K562 (cell line): ENCODE results near the gene IGDCC3. TPM values are rescaled to one million over a fixed set of nuclear protein-coding genes. Genes with fewer than 3 reads are reported as not detected.

Source experiments
- ATAC-seq: fragments of 200-7000 bp; cut with Tn5 transposase; 3 replicates; pipeline ENCODE4 v1.9.1; 2020; ENCODE audit warnings: moderate library complexity
- BruUV-seq: library from RNA; stranded (reverse); fragments of 400-500 nt; replicated peaks from 2 replicates; lab custom pipeline; 2021; lab: Mats Ljungman, UMichigan
- CTCF ChIA-PET: fragments of 300-600 bp; formaldehyde crosslinking; extraction: SDS; loops from one replicate; lab custom pipeline; 2021; ENCODE audit warnings: low intra/inter-chr PET ratio; lab: Yijun Ruan, JAX
- POLR2A ChIA-PET: fragments of 300-600, 350-650 bp; sonication (Branson Sonifier 250); formaldehyde crosslinking; extraction: SDS; loops from one replicate; lab custom pipeline; 2021; ENCODE audit warnings: antibody characterized with exemption, inconsistent platforms; lab: Yijun Ruan, JAX
- DNase-seq, 4 experiments: peaks; one replicate each; pipeline versions ENCODE4 v3.0.0 to v3.0.0-alpha.2; 2011 to 2018; ENCODE audit warnings: low spot score in 3 of 4, mixed read lengths in 3 of 4; ENCODE audit errors: extremely low read depth in 1 of 4
- FAIRE-seq: peaks from 2 replicates; lab custom pipeline; 2011; peaks lifted over from hg19 to GRCh38; lab: Jason Lieb, UNC
- H2AFZ ChIP-seq: 2 replicates; pipeline ENCODE4 v1.6.0; 2011; ENCODE audit warnings: low read depth, low read length, control low read depth, inconsistent platforms
- H3K27ac ChIP-seq: fragments of 200-600 bp; 3 replicates; pipeline ENCODE4 v1.8.0; 2011; ENCODE audit warnings: low read depth, mild to moderate bottlenecking, control low read depth, inconsistent platforms, low read length, moderate library complexity, mixed read lengths; ENCODE audit errors: extremely low read depth
- H3K27me3 ChIP-seq, 2 experiments: fragments of 300-600 bp in 1 of 2; 2 replicates in 1 of 2; 3 replicates in 1 of 2; pipeline versions ENCODE4 v1.6.0 to v1.8.0; 2011; ENCODE audit warnings: inconsistent platforms in 2 of 2, low read length in 2 of 2, mild to moderate bottlenecking in 1 of 2, mixed read lengths in 1 of 2, moderate library complexity in 1 of 2; ENCODE audit not compliant: control insufficient read depth in 2 of 2, insufficient read depth in 2 of 2
- H3K36me3 ChIP-seq: fragments of 300-600 bp; 3 replicates; pipeline ENCODE4 v1.8.0; 2011; ENCODE audit warnings: mild to moderate bottlenecking, low read length, inconsistent platforms; ENCODE audit not compliant: control insufficient read depth, insufficient read depth
- H3K4me1 ChIP-seq, 2 experiments: fragments of 200-600 bp in 1 of 2; replicated peaks in 1 of 2; 2 replicates in 1 of 2; 3 replicates in 1 of 2; pipeline versions ENCODE4 v1.5.1 to v1.8.0; 2011; ENCODE audit warnings: inconsistent platforms in 2 of 2, low read length in 2 of 2, mild to moderate bottlenecking in 1 of 2, mixed read lengths in 1 of 2, moderate library complexity in 1 of 2; ENCODE audit not compliant: control insufficient read depth in 2 of 2, insufficient read depth in 2 of 2
- H3K4me2 ChIP-seq: 2 replicates; pipeline ENCODE4 v1.6.1; 2011; ENCODE audit warnings: low read length, control low read depth, inconsistent platforms, mixed read lengths; ENCODE audit not compliant: insufficient read depth
- H3K4me3 ChIP-seq: fragments of 200-600 bp; sonication (generic), shearing (Covaris generic); 2 replicates; pipeline ENCODE4 v1.5.1; 2016; ENCODE audit warnings: control low read depth, inconsistent platforms
- H3K79me2 ChIP-seq: fragments of 200-600 bp; 3 replicates; pipeline ENCODE4 v1.8.0; 2011; ENCODE audit warnings: low read length, inconsistent platforms; ENCODE audit not compliant: control insufficient read depth, insufficient read depth
- H3K9ac ChIP-seq, 2 experiments: 2 replicates each; pipeline versions ENCODE4 v1.6.0 to v1.6.1; 2011; ENCODE audit warnings: low read depth in 2 of 2, low read length in 2 of 2, control low read depth in 1 of 2, inconsistent platforms in 1 of 2, mild to moderate bottlenecking in 1 of 2, mixed read lengths in 1 of 2; ENCODE audit not compliant: insufficient read depth in 1 of 2
- H3K9me1 ChIP-seq: one replicate; pipeline ENCODE4 v1.6.0; 2011; ENCODE audit warnings: inconsistent platforms, mild to moderate bottlenecking, low read length, moderate library complexity; ENCODE audit not compliant: control insufficient read depth, insufficient read depth
- H3K9me3 ChIP-seq: replicated peaks from 2 replicates; pipeline ENCODE4 v1.5.1; 2011; ENCODE audit warnings: low read depth, low read length, inconsistent platforms; ENCODE audit not compliant: control insufficient read depth, insufficient read depth
- H4K20me1 ChIP-seq: replicated peaks from 2 replicates; pipeline ENCODE4 v1.6.1; 2011; ENCODE audit warnings: low read length, inconsistent platforms, mixed read lengths; ENCODE audit not compliant: control insufficient read depth, insufficient read depth
- CEBPB ChIP-seq: fragments of 450-650 bp; IDR thresholded peaks from 2 replicates; pipeline ENCODE4 v1.6.1; 2016; ENCODE audit warnings: missing genetic modification characterization, missing compliant biosample characterization
- FIP1L1 ChIP-seq: fragments of 200-400 bp; formaldehyde crosslinking; IDR thresholded peaks from 2 replicates; pipeline ENCODE4 v1.6.1; 2018; ENCODE audit warnings: mild to moderate bottlenecking, low read depth, low read length; ENCODE audit not compliant: poor library complexity, severe bottlenecking
- HSF4 ChIP-seq: fragments of 250-450 bp; sonication (Bioruptor Pico); IDR thresholded peaks from 2 replicates; pipeline ENCODE4 v2.1.2; 2022; ENCODE audit warnings: mild to moderate bottlenecking, moderate library complexity, borderline replicate concordance
- KDM4B ChIP-seq, 2 experiments: fragments of 450-650 bp in 1 of 2; sonication (generic) in 1 of 2; IDR thresholded peaks; 2 replicates each; pipeline ENCODE4 v1.6.1; 2016 to 2017; ENCODE audit warnings: borderline replicate concordance in 2 of 2, antibody characterized with exemption in 1 of 2, low read depth in 1 of 2, mild to moderate bottlenecking in 1 of 2
- RBM25 ChIP-seq: fragments of 200-400 bp; formaldehyde crosslinking; IDR thresholded peaks from 2 replicates; pipeline ENCODE4 v1.6.1; 2018; ENCODE audit warnings: low read length, low read depth, moderate library complexity; ENCODE audit not compliant: severe bottlenecking
- ZBTB40 ChIP-seq, 2 experiments: fragments of 450-650 bp in 1 of 2; sonication (generic) in 1 of 2; formaldehyde crosslinking in 1 of 2; IDR thresholded peaks; 2 replicates each; pipeline versions ENCODE4 v1.7.1 to v1.9.0; 2016 to 2022; ENCODE audit warnings: inconsistent platforms in 1 of 2, mild to moderate bottlenecking in 1 of 2, missing genetic modification reagents in 1 of 2
- ZFPM2 ChIP-seq: fragments of 250-450 bp; sonication (Bioruptor Pico); IDR thresholded peaks from 2 replicates; pipeline ENCODE4 v1.5.1; 2022; ENCODE audit warnings: mild to moderate bottlenecking
- WGBS: fragments of 100-300 bp; shearing (Covaris generic); methylation state at CpG from one replicate; pipeline ENCODE4 v1.1.6; 2016; ENCODE audit warnings: low coverage, mixed read lengths; ENCODE audit not compliant: insufficient coverage; ENCODE audit errors: missing lambda C conversion rate; 5-methylcytosine and 5-hydroxymethylcytosine counted together
- in situ Hi-C: fragments of 300-500 bp; cut with MboI; formaldehyde crosslinking; loops from 4 replicates; pipeline ENCODE4 v1.15.0; 2018; ENCODE audit warnings: inconsistent platforms, mixed read lengths
- intact Hi-C: fragments of 100-400 bp; cut with micrococcal nuclease; formaldehyde crosslinking; loops from 2 replicates; pipeline ENCODE4 v1.14.2; 2022
- polyA plus RNA-seq, 8 experiments: library from polyadenylated mRNA; depleted of rRNA in 4 of 8; stranded (reverse) in 5 of 8; unstranded in 3 of 8; fragments of >200 nt; fragmentation: Nextera tagmentation in 2 of 8; fragmentation: Illumina TruSeq in 1 of 8; extraction: Ambion mirVana in 2 of 8; extraction: Trizol in 1 of 8; gene quantifications; 2 replicates each; pipeline versions ENCODE4 v1.2.1 to v1.2.3, GENCODE V29; 2011 to 2014; ENCODE audit warnings: inconsistent platforms in 1 of 8, missing spikeins in 1 of 8
- total RNA-seq, 7 experiments: library from RNA; depleted of rRNA in 6 of 7; stranded (reverse); fragments of >200 nt in 6 of 7; fragmentation: Illumina TruSeq in 2 of 7; extraction: Trizol in 2 of 7; gene quantifications; 2 replicates each; pipeline versions ENCODE4 v1.2.1 to v1.2.3, GENCODE V29; 2011 to 2021; ENCODE audit warnings: low replicate concordance in 1 of 7
- TF ChIP-seq, protein P1 (sequence below): fragments of 250-450 bp; sonication (Bioruptor Pico); IDR thresholded peaks from 2 replicates; pipeline ENCODE4 v1.5.1; 2021; ENCODE audit warnings: mild to moderate bottlenecking

The IGDCC3 gene
- total and polyA plus RNA-seq, 9 of the 15 experiments (the other 6 are each of a cell fraction or from before 2014, with no cell fraction given): not detected

- peaks cover 46 to 85% of the 10 kb centered on the region in 2 experiments for H3K27me3 ChIP-seq
- no peak overlapping the region for H3K27ac ChIP-seq
- intact Hi-C loops (no loop called here), in situ Hi-C loops (no loop called here)
- H3K79me2 ChIP-seq: no peaks in the 10 kb centered on the region
- no peak overlapping the region for H3K9ac ChIP-seq
- ATAC-seq: no peak
- H3K4me3 ChIP-seq: no peak overlapping the region
- ChIA-PET CTCF (no interaction called here), POLR2A (interaction anchor here (1.5 kb wide), 2 partner anchors 11 to 86 kb away, joined by 6 to 7 read pairs; partner anchors contain the start of gene RNU5B-1)
- no peak for FAIRE-seq
- H3K4me1 ChIP-seq: peaks cover under 1 to 6% of the 10 kb centered on the region in 2 experiments; a peak in 4 of 5 replicates
- H3K36me3 ChIP-seq: no peaks in the 10 kb centered on the region
- DNase-seq: no peak
- no peaks in the 10 kb centered on the region for H3K9me3 ChIP-seq
- H3K9me1 ChIP-seq: no peaks in the 10 kb centered on the region
- WGBS: 0% methylated on average over 1 of the region's 1 CpG
- no TSS peak for BruUV-seq
- no peak overlapping the region for H3K4me2 ChIP-seq
- no peak overlapping the region for H2AFZ ChIP-seq
- no peaks in the 10 kb centered on the region; the same call in none of the 2 replicates for H4K20me1 ChIP-seq
- TF ChIP-seq ZBTB40 (IDR thresholded peaks at IDR 0.05) (no peak), ZBTB40 (CRISPR knock-in tag; IDR thresholded peaks at IDR 0.05) (no peak), KDM4B (IDR thresholded peaks at IDR 0.05; ENCODE audit: borderline replicate concordance in 2 of 2, low read depth in 1 of 2) (no peak), HSF4 (no peak), FIP1L1 (no peak), RBM25 (peak; percentile 86), ZFPM2 (CRISPR knock-in tag) (no peak), CEBPB (tag) (no peak)
- TF ChIP-seq, protein P1, sequence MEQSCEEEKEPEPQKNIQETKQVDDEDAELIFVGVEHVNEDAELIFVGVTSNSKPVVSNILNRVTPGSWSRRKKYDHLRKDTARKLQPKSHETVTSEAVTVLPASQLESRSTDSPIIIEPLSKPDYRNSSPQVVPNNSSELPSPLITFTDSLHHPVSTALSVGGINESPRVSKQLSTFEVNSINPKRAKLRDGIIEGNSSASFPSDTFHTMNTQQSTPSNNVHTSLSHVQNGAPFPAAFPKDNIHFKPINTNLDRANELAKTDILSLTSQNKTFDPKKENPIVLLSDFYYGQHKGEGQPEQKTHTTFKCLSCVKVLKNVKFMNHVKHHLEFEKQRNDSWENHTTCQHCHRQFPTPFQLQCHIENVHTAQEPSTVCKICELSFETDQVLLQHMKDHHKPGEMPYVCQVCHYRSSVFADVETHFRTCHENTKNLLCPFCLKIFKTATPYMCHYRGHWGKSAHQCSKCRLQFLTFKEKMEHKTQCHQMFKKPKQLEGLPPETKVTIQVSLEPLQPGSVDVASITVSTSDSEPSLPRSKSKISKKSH: no peak
Measured at GRCh38 chr15:65390447-65390846, 12.6 kb upstream of the IGDCC3 start.
